ENCODE measurements around the gene GSC.
"Not testable (repeated sequence)": the region's sequence is repeated elsewhere in the genome, so short reads cannot be mapped to it uniquely, and the experiment has no call there.

Gene GSC

DNA sequence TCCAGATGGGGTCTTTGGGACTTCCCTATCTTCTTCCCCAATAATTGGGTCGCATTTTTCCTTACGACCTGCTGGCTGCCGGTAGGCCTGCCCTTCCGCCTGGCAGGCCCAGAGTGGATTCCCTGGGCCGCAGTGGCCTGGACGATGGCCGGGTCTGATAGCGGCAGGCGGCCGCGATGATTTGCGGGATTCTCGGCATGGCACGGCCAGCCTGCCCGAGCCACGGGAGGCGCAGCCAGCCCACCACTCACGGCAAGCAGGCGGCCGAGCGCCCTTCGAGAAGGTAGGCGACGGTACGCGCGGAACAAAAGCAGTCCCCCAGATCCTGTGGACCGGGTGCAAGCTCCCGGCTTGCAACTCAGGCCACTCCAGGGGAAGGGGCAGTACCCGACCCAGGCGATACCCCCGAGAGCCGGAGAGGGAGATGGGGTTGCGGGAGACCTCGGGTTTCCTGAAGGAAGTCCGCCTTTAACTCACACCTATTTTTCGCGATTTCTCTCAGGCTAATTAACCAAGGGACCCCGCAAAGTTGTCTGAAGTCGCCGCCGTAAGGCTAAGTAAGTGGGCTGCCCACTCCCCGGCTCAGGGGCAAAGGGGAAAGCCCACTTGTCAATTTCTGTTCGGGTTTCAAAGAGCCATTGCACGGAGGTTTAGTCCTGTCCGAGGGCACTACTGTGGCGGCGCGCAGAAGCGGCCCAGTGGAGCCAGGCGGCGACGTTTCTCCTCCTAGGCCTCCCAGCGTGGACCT is 1.4 kb upstream of the GSC start:
- DNase-seq: no peak

- DNase-seq: no peak
Measured at GRCh38 chr14:94770815-94771157, 873 bp upstream of the GSC start.

- no peak for DNase-seq
Measured at GRCh38 chr14:94770251-94770749, 387 bp upstream of the GSC start.

- DNase-seq: no peak
Measured at GRCh38 chr14:94768521-94769390, 1.2 kb downstream of the GSC start.

DNA sequence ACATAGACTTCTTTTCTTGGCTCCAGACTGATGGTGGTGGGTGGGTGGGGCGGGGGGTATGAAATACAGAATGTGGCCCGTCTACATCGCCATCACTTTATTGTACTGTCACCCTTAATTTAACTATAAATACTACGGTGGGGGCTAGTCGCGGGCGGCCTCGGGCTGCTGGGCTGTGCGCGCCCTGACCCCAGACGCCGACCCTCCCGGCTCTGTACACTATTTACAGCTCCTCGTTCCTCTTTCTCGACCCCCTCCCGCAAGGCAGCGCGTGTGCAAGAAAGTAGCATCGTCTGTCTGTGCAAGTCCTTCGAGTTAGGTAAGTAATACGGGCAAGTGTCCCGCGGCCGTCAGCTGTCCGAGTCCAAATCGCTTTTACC is 1.8 kb downstream of the GSC start:
- no peak for DNase-seq

DNA sequence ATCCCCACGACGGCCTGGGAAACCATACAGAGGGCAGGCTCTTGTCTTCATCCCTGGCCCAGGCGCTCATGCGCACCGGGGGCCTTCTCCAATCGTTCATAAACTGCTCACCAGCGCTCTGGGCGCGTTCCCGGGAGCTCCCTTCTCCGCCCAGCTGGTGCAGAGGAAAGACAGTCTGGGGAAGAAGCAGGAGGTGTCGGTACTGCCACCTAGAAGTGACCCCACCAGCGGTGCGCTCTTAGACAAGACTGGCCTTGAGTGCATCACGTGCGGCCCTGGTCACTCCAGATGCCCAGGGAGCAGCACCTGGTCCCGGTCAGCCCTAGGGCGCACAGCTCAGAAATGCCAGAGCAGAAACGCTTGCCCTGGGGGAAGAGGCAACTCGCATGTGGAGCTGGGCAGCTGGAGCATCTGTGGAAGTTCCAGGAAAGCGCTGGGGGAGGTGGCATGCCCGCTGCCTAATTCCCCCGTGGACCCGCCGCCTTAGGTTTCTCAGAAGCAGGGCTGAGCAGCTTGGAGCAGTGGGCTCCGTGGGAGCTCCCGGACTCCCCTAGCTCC is 2.5 kb downstream of the GSC start:
- no peak for DNase-seq

DNA sequence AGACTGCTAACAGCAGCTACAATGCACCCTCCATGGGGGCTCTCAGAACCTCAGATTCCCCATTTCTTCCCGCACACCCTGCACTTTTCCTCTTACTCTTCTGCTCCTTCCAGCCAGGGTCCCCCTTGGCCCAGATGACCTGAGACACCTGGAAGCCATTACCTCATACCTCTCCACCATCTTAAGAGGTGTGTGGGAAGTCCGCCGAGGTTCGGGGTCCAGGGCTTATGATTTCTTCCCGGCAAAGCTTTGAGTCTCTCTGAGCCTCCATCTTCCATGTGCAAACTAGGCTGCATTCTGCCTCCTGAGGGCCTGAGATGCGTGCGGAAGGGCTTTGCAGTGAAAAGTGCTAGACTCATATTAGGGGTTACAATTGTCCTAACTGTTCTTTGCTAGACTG is 5.3 kb downstream of the GSC start:
- no peak for DNase-seq

DNA sequence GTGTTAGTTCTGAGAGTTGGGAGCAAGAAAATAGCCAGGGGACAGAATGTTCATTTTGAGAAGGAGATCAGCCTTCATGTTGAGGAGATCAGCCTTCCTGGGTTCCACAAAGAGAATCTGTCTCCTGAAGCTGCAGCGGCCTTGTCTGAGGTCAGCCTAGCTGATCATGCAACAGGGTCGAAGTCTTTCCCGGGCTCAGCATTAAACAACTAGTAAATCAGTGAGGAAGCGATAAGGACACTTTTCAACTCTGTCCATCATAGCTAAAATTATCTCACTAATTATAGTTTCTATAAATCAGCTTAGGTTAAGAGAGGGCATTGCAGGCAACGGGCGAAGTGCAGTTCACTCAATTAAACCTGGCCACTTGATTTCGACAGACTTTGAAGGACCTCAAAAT is 7.5 kb downstream of the GSC start:
- DNase-seq: no peak

GRCh38 chr14:94761997-94762377 is 7.9 kb downstream of the GSC start:
- DNase-seq: no peak

DNA sequence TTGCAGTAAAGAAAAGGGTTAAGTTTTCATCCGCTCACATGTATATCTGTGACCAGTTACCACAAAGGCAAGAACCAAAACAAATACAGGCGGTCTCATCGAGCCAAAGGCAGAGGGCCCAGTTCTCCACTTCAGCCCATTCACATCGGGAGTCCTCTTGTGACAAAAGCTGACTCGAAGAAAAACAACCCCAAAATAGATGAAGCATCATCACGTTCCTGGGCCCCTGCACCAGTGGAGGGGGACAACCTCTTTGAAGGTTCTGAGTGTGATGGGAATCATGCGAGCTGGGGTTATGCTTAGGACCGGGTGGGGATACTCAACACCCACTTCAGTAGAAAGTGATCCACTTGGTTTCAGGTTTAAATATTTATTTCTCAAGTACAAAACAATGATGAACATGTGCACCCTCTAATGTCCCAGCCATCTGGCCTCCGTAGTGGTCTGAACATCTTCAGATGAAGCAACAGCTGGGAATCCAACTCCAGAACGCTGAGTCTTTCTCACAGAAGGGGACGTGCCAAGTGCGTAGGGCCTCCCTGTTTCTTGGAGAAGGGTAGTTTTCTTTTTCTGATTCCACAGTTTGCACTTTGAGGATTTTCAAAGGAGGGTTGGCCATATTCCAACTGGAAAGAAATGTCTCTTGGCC is 8.4 kb downstream of the GSC start:
- DNase-seq: no peak

DNA sequence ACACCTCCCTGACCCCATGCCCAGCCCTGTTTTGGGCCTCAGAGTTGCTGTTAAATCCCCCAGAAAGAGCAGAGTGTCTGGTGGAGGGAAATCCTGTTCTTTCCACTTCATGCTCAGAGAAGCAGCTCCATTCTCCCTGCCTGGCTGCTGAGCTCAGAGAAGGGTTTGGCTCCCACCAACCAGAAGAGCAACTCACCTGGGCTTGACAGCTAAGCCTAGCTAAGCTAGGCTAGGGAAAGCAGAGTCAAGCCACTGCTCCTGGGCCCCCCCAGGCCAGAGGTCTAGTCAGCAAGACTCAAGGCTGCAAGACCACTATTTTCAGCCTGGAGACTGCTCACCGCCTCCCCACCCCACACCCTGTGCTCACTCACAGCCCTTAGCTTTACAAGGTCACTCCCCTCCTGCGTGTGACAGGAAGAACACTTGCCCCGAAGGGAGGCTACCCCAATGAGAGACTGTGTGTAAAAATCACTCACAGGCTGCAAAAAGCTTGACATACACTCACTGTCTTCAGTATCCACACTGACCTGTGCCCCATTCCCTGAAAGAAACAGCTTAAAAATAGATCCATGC is 13.5 kb downstream of the GSC start:
- DNase-seq: no peak

DNA sequence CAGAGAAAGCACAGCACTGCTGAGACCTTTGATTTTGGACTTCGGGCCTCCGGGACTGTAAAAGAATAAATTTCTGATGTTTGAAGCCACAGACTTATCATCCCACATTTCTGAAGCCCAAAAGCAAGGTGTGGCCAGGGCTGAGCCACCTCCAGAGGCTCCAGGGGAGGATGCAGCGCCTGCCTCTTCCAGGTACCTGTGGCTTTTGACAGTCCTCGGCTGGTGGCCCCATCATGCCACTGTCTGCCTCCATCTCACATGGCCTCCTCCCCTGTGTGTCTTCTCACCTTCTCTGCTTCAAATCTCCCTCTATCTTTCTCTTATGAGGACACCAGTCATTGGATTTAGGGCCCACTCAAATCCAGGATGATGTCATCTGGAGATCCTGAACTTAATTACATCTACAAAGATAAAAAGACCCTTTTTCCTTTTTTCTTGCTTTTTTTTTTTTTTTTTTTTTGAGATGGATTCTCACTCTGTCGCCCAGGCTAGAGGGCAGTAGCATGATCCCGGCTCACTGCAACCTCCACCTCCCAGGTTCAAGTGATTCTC is 15.4 kb downstream of the GSC start:
- no peak for DNase-seq

DNA sequence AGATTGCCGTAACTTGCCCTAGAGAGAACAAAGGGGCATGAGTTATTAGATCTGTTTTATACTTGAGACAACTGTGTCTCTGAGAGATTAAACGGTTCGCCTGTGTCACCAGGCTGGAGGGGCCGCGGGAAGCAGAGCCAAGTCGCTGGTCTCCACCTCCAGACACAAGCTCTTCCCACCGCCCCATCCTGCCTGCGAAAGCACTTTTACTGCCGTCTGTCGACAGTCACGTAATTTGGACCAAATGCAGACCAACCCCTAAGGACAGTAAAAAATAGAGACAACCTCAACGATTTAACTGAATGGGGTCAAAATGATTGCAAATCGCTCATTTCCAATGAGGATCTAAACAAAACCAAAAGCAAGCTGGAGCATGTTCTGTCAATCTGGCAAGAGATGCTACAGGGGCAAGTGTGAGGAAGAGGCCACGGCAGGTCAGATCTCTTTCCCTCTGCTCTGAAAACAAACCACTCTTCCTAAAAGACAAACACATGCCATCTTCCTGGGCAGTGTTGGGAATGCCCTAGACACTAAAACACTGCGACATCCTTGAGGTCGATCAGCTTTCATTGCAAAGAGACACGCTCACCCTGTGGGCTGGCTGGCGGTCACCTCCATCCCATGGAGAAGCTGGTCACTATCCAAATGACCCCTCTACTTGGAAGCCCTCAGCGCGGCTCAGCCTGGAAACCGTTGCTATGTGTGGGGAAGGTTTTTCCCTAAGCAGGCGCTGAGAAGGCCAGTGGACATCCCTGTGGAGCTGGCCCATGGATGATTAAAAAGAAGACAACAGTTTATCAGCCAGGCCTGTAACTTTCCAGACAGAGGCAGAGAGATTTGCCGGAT is 17.1 kb downstream of the GSC start:
- DNase-seq: no peak

DNA sequence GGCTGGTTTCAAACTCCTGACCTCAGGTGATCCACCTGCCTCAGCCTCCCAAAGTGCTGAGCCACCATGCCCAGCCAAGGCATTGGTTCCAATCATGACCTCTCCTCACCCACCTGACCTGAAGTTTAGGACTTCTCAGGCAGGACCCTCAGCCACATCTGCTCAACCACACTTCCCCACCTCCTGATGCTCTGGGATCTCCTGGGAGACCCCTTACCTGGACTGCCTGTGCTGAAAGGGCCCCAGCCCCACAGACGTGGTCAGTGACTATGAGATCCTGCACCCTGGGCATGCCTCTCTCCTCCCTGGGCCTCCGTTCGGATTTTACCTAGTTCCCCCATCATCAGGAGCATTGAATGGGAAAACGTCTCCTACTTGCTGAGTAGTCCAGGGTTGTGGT is 18.0 kb downstream of the GSC start:
- no peak for DNase-seq

DNA sequence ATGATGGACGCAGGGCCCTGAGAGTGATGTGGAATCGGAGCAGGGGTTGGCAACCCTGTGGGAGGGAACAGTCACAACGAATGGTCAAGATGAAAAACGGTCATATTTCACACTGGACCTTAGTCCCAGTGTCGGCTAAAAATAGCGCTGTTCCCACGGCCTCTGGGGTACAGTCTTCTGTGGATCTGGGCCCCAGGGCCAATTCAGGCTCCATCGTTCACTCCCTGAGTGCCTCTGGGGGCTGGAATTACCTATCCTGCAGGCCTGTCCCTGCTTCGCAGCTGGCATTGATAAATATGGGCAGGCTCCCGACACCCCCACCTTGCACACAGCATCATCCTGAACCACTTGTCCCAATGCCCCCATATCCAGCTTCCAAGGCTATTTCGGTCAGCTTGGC is 18.6 kb downstream of the GSC start:
- no peak for DNase-seq

- DNase-seq: no peak
Measured at GRCh38 chr14:94750371-94750770, 19.5 kb downstream of the GSC start.

DNA sequence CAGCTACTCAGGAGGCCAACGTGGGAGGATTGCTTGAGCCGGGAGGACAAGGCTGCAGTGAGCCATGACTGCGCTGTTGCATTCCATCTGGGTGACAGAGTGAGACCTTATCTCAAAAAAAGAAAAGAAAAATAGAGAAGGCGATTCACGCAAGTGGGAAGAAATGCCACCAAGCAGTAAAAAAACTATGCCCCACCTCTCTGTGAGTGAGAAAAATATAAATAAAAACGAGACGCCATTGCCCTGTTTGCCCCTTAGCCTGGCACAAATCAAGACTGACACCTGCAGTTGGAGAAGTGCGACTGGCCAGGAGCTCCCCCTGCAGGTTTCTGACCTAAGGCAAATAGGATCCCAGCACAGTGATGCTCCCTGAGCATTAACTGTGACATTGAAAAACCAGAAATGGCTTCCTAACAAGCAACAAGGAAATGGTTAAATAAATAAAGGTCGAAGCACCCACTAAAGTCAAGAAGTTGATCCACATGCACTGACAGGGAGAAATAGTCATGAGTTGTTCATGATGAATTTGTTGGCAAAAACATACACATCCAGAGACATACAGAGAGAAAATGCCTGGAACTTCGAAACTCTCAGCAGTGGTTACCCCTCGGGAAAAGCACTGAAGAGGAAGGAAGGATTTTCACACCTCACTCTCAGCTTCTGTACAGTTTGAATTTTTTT is 21.1 kb downstream of the GSC start:
- DNase-seq: no peak

GRCh38 chr14:94747739-94748138 is 22.2 kb downstream of the GSC start:
- DNase-seq: no peak

DNA sequence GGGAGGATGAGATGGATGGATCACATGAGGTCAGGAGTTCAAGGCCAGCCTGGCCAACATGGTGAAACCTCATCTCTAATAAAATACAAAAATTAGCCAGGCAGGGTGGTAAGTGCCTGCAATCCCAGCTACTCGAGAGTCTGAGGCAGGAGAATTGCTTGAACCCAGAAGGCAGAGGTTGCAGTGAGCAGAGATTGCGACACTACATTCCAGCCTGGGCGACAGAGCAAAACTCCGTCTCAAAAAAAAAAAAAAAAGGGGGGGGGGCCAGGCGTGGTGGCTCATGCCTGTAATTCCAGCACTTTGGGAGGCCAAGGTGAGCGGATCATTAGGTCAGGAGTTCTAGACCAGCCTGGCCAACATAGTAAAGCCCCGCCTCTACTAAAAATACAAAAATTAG is 22.8 kb downstream of the GSC start:
- not testable (repeated sequence) for DNase-seq

GRCh38 chr14:94746131-94746530 is 23.8 kb downstream of the GSC start:
- no peak for DNase-seq

DNA sequence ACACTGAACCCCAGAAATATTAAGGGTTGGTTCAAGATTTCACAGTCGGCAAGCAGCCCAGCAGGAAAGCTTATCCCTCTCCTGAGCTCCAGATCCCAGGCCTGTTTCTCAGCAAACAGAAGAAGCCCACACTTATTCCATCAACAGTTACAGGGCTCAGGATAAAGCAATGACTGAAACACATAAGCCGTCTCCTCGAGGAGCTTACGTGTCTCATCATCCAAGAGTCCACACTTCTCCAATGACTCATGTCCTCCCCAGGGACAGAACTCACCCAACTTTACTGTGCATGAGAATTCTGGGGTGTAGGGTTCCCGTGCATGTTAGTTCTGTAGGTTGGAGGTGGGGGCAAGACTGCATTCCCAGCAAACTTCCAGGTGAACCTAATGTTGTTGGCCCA is 31.2 kb downstream of the GSC start:
- no peak for DNase-seq
